Stimulated activated CD4-positive, alpha-beta T cell treated with anti-CD3 and anti-CD28 coated beads, Interleukin-12 subunit alpha, Interleukin-12 subunit beta, amount 100 ng/mL, for 24 hours (primary cell): ENCODE measurements around the gene DHRS4L2.
"Not testable (repeated sequence)": the region's sequence is repeated elsewhere in the genome, so short reads cannot be mapped to it uniquely, and the experiment has no call there.

Experiments used
- DNase-seq, 2 experiments: peaks; one replicate each; pipeline ENCODE4 v3.0.0-alpha.2; 2020; ENCODE audit warnings: low read depth in 2 of 2

DHRS4L2 gene

DNA sequence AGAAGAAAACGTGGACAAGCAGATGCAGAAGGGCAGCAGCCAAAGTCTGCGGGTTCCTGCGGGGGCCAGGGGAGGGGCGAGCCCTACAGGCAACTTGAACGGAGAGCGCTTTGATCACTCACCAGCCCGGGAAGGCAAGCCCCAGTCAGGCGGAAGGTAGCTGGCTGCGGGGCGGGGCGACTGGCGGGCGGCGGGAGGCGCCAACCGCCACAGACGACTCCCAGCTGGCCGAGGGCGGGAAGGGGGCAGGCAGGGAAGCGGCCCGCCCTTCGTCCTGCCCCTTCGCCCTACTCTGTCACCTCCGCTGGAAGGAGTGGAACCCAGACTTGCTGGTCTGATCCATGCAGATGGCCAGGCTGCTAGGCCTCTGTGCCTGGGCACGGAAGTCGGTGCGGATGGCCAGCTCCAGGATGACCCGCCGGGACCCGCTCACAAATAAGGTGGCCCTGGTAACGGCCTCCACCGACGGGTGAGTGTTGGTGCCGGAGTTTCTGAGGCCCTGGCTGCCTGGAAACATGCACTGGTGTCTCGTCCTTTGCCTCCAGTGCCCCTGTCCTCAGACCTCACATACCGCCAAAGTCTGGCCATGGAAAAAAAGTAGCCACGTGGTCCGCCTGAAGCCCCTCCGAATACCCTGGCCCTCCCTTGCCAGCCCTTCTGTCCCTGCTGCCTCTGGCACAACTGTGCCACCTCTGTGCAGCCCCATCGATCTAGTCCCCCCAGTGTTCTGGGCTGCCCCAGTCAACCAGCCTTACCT lies at the start of gene DHRS4L2:
Gene DHRS4L2, plus strand, starts transcription at position 323 of the 757 bp plus-strand sequence. Its CDS starts 19 bp downstream, at position 342.
- DNase-seq: peak; percentile 70 to 86

DNA sequence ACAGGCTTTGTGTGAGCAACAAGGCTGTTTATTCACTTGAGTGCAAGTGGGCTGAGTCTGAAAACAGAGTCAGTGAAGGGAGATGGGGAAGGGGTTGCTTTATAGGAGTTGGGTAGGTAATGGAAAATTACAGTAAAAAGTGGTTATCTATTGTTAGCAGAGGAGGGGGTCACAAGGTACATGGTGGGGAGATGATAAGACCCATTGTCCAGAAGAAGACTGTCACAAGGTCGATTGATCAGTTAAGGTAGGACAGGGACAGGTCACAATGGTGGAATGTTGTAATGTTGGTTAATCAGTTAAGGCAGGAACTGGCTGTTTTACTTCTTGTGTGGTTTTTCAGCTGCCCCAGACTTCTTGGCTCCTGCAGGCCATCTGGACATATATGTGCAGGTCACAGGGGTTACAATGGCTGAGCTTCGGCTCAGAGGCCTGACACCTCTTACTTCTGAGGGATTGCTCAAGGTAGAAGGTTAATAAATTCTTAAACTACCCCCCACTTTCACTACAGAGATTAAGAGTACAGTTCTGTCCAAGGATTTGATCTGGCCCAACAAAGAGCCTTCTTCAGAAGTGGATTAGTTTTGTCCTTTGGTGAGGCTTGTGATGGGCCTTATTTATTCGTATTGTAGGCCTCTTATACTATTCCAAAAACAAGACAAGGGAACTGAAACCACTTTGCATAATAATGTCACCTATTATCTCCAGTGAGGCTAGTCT lies 49.0 kb upstream of the DHRS4L2 start:
- no peak for DNase-seq

DNA sequence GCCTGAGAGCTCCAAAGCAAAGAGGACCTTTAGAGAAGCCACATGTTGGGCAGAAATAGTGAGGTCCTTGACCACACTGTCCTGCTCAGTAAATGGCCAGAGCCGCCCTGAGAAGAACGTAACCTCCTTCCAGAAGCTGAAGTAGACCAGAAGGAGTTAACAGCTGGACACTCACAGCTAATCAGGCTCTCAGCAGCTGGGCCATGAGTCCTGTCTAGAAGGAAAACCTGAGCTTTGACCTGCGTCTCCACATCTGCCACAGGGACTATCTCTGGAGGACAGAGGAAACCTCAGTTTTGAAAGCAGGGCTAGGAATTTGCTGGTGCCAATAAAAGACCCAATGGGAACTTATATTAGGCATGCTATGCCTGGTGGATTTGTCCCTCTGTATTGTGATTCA lies 47.5 kb upstream of the DHRS4L2 start:
- DNase-seq: no peak

DNA sequence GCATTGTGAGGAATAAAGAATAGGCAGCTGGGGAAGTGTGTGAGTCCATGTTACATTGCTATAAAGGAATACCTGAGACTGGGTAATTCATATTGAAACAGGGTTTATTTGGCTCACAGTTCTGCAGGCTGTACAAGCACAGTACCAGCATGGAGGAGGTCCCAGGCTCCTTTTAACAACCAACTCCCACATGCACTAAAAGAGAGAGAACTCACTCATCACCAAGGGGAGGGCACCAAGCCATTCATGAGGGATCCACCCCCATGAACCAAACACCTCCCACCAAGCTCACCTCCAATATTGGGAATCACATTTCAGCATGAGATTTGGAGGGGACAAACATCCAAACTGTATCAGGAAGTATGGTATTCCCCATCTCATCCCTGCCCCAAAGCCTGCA lies 47.1 kb upstream of the DHRS4L2 start:
- DNase-seq: no peak

DNA sequence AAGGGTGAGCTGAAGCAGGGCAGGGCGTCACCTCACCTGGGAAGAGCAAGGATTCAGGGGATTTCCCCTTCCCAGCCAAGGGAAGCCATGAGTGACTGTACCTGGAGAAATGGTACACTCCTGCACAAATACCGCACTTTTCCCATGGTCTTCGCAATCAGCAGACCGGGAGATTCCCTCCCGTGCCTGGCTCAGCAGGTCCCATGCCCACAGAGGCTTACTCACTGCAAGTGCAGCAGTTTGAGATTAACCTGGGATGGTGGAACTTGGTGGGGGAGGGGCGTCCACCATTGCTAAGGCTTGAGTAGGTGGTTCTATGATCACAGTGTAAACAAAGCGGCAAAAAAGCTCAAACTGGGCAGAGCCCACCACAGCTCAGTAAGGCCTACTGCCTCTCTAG lies 46.1 kb upstream of the DHRS4L2 start:
- no peak for DNase-seq

DNA sequence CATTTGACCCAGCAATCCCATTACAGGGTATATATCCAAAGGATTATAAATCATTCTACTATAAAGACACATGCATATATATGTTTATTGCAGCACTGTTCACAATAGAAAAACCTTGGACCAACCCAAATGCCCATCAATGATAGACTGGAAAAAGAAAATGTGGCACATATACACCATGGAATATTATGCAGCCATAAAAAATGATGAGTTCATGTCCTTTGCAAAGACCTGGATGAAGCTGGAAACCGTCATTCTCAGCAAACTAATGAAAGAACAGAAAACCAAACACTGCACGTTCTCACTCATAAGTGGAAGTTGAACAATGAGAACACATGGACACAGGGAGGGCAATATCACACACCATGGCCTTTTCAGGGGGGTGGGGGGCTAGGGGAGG lies 39.7 kb upstream of the DHRS4L2 start:
- not testable (repeated sequence) for DNase-seq

DNA sequence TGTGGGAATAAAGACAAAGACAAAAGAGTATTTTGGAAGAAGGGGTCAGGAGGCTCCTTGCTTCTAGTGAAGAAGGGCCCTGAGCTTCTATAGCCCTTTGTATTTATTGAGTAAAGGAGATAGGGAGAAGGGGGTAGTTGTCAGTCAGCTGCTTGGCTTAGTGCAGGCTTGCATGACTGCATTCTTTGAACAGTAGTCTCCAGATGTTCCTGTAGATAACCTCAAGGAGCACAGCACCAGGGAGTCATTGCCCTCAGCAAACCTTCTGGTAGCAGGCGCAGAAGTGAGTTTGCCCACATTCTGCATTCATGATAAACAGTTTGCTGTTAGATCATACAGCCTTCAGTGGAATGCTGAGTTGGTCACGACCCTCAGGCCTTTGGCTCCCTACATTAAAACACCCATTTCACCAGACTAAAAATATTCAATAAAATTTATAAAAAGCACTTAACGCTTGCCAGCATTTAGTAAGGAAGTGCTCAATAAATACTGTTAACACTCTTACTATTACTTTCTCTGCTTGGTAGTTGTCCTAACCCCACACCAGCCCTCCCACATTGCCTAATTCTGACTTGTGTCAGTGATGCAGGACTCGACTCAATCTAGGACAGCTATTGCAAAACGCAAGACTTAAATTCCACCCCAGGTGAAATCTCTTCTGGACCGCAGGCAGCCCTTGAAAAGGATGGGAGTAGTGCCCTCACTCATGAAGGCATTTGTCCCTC lies 38.2 kb upstream of the DHRS4L2 start:
- DNase-seq: no peak

- DNase-seq: not testable (repeated sequence)
Observed at GRCh38 chr14:23951136-23951466, 37.6 kb upstream of the DHRS4L2 start.

- no peak for DNase-seq
Observed at GRCh38 chr14:23951590-23952201, 37.0 kb upstream of the DHRS4L2 start.

DNA sequence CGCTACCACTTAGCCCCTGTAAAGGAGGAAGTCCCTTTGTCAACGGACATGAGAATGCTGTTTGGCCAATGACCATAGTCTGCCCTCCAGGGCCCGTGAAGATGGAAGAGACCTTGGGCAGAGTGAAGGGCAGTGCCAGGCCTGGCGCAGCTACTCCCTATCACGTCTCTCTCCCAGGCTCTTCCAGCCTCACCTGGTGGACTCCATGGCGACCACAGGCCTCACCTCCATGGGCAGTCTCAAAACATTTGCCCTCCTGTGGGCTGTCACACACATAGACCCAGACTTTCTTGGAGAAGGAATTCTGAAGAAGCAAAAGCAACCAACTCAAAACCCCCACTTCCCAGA lies 35.6 kb upstream of the DHRS4L2 start:
- not testable (repeated sequence) for DNase-seq

DNA sequence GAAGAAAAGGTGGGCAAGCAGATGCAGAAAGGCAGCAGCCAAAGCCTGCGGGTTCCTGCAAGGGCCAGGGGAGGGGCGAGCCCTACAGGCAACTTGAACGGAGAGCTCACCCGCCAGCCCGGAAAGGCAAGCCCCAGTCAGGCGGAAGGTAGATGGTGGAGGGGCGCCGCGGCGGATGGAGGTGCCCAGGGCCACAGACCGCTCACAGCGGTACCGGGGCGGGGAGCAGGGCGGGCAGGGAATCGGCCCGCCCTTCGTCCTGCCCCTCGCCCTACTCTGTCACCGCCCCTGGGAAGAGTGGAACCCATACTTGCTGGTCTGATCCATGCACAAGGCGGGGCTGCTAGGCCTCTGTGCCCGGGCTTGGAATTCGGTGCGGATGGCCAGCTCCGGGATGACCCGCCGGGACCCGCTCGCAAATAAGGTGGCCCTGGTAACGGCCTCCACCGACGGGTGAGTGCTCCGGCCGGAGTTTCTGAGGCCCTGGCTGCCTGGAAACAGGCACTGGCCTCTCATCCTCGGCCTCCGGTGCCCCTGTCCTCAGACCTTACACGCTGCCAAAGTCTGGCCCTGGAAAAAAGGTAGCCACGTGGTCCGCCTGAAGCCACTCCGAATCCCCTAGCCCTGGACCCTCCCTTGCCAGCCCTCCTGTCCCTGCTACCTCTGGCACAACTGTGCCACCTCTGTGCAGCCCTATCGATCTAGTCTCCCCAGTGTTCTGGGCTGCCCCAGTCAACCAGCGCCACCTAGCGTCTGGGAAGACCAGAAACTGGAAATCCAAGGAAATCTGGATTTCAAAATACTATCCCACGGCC lies 35.1 kb upstream of the DHRS4L2 start, which contains the start of gene DHRS4:
Gene DHRS4, plus strand, starts transcription at position 307 of the 815 bp plus-strand sequence. Its CDS starts 19 bp downstream, at position 326.
- DNase-seq: peak; percentile 62 to 79

- DNase-seq: not testable (repeated sequence)
Observed at GRCh38 chr14:23954279-23954614, 34.5 kb upstream of the DHRS4L2 start.

- DNase-seq: not testable (repeated sequence)
Observed at GRCh38 chr14:23954965-23955364, 33.8 kb upstream of the DHRS4L2 start.

GRCh38 chr14:23955811-23956210 lies 32.9 kb upstream of the DHRS4L2 start:
- DNase-seq: not testable (repeated sequence)

DNA sequence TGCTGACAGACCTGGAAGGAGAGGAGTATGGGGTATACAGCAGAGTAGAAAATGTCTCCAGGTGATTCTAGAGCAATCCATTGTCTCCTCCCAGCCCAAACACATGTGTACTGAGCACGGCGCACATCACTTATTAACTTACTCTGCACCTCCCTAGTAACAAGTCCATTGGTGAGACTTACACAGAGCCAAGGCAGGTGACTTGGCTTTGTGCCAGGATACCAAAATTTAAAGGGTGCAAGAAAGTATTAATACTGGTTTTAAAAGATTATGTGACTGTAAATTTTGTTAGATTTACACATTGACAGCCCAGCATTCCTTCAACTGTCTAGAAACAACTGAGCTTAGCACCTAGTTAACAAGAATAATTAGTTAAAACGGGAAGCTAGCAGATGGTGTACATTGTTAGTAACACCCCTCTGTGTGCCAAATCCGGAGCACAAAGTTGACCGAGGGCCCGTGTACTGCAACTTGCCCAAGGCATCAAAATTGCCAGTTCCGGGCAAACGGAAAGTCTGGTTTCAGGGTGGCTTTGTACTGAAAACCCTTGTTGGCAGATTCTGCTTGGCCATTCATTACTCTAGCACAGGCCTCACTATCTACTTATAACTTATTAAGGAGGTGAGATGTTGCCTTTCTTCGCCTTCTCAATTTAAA lies 30.7 kb upstream of the DHRS4L2 start:
- not testable (repeated sequence) for DNase-seq

DNA sequence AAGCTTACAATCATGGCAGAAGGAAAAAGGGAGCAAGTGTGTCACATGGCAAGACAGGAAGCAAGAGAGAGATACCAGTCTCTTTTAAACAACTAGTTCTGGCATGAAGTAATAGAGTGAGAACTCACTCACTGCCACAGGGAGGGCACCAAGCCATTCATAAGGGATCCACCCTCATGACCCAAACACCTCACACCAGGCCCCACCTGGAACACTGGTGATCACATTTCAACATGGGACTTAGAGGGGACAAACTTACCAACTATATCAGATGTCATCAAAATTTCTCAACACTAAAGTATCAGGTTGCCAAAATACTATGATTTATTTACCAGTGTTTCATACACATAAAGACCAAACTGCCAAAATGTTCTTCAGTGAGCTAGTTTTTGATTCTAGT lies 27.8 kb upstream of the DHRS4L2 start:
- not testable (repeated sequence) for DNase-seq

- not testable (repeated sequence) for DNase-seq
Observed at GRCh38 chr14:23961704-23962103, 27.0 kb upstream of the DHRS4L2 start.

DNA sequence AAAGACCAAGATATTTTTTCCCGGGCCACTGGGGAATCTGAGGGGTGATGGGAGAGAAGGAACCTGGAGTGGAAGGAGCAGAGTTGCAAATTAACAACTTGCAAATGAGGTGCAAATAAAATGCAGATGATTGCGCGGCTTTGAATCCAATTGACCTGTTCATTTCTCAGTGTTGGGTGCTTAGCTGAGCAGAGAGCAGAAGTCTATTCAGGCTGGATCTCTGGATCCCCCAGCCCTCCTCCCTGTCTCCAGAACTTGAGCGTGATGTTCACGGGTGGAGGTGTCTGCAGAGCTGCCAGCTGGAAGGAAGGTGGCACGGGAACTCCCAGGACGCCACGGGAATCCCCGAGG lies 19.6 kb upstream of the DHRS4L2 start:
- not testable (repeated sequence) for DNase-seq

- DNase-seq: peak; percentile 34 to 61
Observed at GRCh38 chr14:23969481-23970282, 19.0 kb upstream of the DHRS4L2 start.

DNA sequence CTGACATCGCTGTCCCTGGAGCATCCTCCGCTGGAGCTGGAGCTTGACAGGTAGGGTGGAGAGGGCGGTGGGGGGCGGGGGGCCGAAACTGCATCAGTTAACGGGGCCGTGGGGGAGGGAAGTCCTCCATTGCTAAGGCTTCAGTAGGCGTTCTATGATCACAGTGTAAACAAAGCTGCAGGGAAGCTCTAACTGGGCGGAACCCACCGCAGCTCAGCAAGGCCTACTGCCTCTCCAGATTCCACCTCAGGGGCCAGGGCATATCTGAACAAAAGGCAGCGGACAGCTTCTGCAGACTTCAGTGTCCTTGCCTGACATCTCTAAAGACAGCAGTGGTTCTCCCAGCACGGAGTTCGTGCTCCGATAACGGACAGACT lies 18.5 kb upstream of the DHRS4L2 start:
- DNase-seq: not testable (repeated sequence)
